K562 (cell line): ENCODE data around the gene CEP162. TPM values are rescaled to one million over a fixed set of nuclear protein-coding genes. Genes with fewer than 3 reads are reported as not detected.
A peak's percentile ranks its signal among the peaks of the same experiment; 100 is the strongest.

ENCODE experiments used
- ARHGAP35 ChIP-seq: fragments of 450-650 bp; IDR thresholded peaks from 2 replicates; pipeline ENCODE4 v1.6.1; 2018; ENCODE audit not compliant: partially characterized antibody
- CREB3L1 ChIP-seq: fragments of 450-650 bp; IDR thresholded peaks from 2 replicates; pipeline ENCODE4 v1.6.1; 2014; ENCODE audit warnings: low read depth, mild to moderate bottlenecking, moderate library complexity, borderline replicate concordance
- EGR1 ChIP-seq: fragments of 450-650 bp; conservative IDR thresholded peaks from 2 replicates; pipeline ENCODE4 v1.6.1; 2017; ENCODE audit warnings: mild to moderate bottlenecking
- FOXP1 ChIP-seq: sonication (generic); formaldehyde crosslinking; IDR thresholded peaks from 2 replicates; pipeline ENCODE4 v1.8.0; 2022; ENCODE audit warnings: mild to moderate bottlenecking, missing genetic modification reagents
- GTF2A2 ChIP-seq: IDR thresholded peaks from 2 replicates; pipeline ENCODE4 v1.6.1; 2016; ENCODE audit warnings: mild to moderate bottlenecking, missing genetic modification characterization, missing compliant biosample characterization
- LEF1 ChIP-seq: fragments of 450-650 bp; IDR thresholded peaks from 2 replicates; pipeline ENCODE4 v1.6.1; 2016; ENCODE audit warnings: mild to moderate bottlenecking
- MCM5 ChIP-seq: fragments of 450-650 bp; IDR thresholded peaks from 2 replicates; pipeline ENCODE4 v1.6.1; 2016; ENCODE audit warnings: low read depth
- MEF2D ChIP-seq: conservative IDR thresholded peaks from 2 replicates; pipeline ENCODE4 v1.6.1; 2016; ENCODE audit warnings: low read depth, missing genetic modification characterization, missing compliant biosample characterization
- NFYB ChIP-seq: IDR thresholded peaks from 2 replicates; pipeline ENCODE4 v1.6.1; 2011; ENCODE audit warnings: mild to moderate bottlenecking, moderate library complexity; ENCODE audit not compliant: insufficient read length; ENCODE audit errors: extremely low read depth
- PPARD ChIP-seq: fragments of 250-450 bp; sonication (Bioruptor Pico); IDR thresholded peaks from 2 replicates; pipeline ENCODE4 v1.8.0; 2022; ENCODE audit warnings: inconsistent platforms, mild to moderate bottlenecking, moderate library complexity
- TAL1 ChIP-seq: fragments of 450-650 bp; IDR thresholded peaks from 2 replicates; pipeline ENCODE4 v1.6.1; 2016; ENCODE audit warnings: mild to moderate bottlenecking
- TCFL5 ChIP-seq: fragments of 250-450 bp; sonication (Bioruptor Pico); conservative IDR thresholded peaks from 2 replicates; pipeline ENCODE4 v1.6.1; 2021; ENCODE audit warnings: mild to moderate bottlenecking, moderate library complexity, matching md5 sums
- THRAP3 ChIP-seq: fragments of 450-650 bp; IDR thresholded peaks from 2 replicates; pipeline ENCODE4 v1.6.1; 2016; ENCODE audit warnings: mild to moderate bottlenecking, inconsistent platforms, borderline replicate concordance
- ZNF24 ChIP-seq: fragments of 450-650 bp; IDR thresholded peaks from 2 replicates; pipeline ENCODE4 v1.6.1; 2016
- ZNF384 ChIP-seq: IDR thresholded peaks from 2 replicates; pipeline ENCODE4 v1.6.1; 2012; ENCODE audit warnings: low read depth, low read length, improper control_type of control experiment
- polyA plus RNA-seq, 8 experiments: library from polyadenylated mRNA; depleted of rRNA in 4 of 8; stranded (reverse) in 5 of 8; unstranded in 3 of 8; fragments of >200 nt; fragmentation: Nextera tagmentation in 2 of 8; fragmentation: Illumina TruSeq in 1 of 8; extraction: Ambion mirVana in 2 of 8; extraction: Trizol in 1 of 8; gene quantifications; 2 replicates each; pipeline versions ENCODE4 v1.2.1 to v1.2.3, GENCODE V29; 2011 to 2014; ENCODE audit warnings: inconsistent platforms in 1 of 8, missing spikeins in 1 of 8
- total RNA-seq, 7 experiments: library from RNA; depleted of rRNA in 6 of 7; stranded (reverse); fragments of >200 nt in 6 of 7; fragmentation: Illumina TruSeq in 2 of 7; extraction: Trizol in 2 of 7; gene quantifications; 2 replicates each; pipeline versions ENCODE4 v1.2.1 to v1.2.3, GENCODE V29; 2011 to 2021; ENCODE audit warnings: low replicate concordance in 1 of 7
- TF ChIP-seq, protein P1 (sequence below), 2 experiments: fragments of 450-650 bp; conservative IDR thresholded peaks; 2 replicates each; pipeline ENCODE4 v1.6.1; 2017; ENCODE audit warnings: mild to moderate bottlenecking in 2 of 2, moderate library complexity in 2 of 2

CEP162 gene
- total and polyA plus RNA-seq, 9 of the 15 experiments (the other 6 are each of a cell fraction or from before 2014, with no cell fraction given) = 3.9 to 8.6 (median 6.7) TPM

DNA sequence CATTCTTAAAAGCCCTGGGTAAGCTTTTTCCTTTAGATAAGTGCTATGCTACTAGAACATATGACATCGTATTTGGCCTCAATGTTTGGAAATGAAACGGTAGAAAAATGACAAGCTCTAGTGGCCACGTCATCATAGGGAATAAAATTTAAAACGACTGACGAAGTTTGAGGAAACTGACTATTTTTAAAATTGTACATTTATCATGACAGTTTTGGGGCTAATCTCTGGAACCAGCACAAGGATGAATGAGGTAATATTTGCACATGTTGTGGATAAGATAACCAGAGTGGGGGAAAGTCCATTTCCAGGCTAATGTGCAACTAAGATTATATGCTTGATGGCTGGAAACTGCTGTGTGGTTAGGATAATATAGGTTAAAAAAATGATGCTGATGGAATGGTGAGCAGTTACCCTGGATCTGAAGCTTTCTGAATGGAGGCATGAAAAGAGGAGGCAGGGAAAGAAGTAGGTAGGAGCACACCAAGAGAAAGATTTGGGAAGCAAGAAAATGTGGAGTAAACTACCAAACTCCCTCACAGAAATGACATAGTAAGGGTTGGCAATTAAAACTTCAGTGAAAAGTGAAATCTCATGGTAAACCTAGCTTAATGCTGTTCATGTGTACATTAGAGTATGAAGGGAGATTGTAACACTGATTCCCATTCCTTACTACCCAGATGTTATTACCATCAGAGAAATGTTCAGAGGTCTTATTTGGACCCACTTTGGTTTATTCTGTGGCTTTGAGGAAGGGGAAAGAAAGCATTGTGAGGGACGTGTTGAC lies 42.7 kb upstream of the CEP162 start (continued):
- TF ChIP-seq, protein P1, sequence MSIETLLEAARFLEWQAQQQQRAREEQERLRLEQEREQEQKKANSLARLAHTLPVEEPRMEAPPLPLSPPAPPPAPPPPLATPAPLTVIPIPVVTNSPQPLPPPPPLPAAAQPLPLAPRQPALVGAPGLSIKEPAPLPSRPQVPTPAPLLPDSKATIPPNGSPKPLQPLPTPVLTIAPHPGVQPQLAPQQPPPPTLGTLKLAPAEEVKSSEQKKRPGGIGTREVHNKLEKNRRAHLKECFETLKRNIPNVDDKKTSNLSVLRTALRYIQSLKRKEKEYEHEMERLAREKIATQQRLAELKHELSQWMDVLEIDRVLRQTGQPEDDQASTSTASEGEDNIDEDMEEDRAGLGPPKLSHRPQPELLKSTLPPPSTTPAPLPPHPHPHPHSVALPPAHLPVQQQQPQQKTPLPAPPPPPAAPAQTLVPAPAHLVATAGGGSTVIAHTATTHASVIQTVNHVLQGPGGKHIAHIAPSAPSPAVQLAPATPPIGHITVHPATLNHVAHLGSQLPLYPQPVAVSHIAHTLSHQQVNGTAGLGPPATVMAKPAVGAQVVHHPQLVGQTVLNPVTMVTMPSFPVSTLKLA (conservative IDR thresholded peaks at IDR 0.05) = peak in 1 of 2 experiments; percentile 71
- no peak for TF ChIP-seq THRAP3
- TF ChIP-seq TAL1 = peak; percentile 100
- peak; percentile 98 for TF ChIP-seq LEF1
- TF ChIP-seq ARHGAP35 = no peak
- TF ChIP-seq FOXP1 (CRISPR knock-in tag) = no peak
- TF ChIP-seq MEF2D = peak; percentile 97
- peak; percentile 94 for TF ChIP-seq ZNF384
- TF ChIP-seq PPARD (CRISPR knock-in tag) = no peak
- TF ChIP-seq EGR1 = peak; percentile 58
- TF ChIP-seq TCFL5 = no peak; the same call in 1 of the 2 replicates
- peak; percentile 89 for TF ChIP-seq ZNF24
- TF ChIP-seq CREB3L1 = peak; percentile 94
- no peak for TF ChIP-seq NFYB
- no peak for TF ChIP-seq MCM5
- TF ChIP-seq GTF2A2 (tag) = no peak
